ENCODE results near the gene PLEKHG3.

PLEKHG3 gene

GRCh38 chr14:64748995-64749714, 44.9 kb downstream of the PLEKHG3 start:
- DNase-seq: no peak

- DNase-seq: no peak
Observed at GRCh38 chr14:64752909-64753308, 48.7 kb downstream of the PLEKHG3 start.

GRCh38 chr14:64753374-64753773, 49.1 kb downstream of the PLEKHG3 start:
- no peak for DNase-seq

- DNase-seq: no peak
Observed at GRCh38 chr14:64753999-64754398, 49.8 kb downstream of the PLEKHG3 start.

GRCh38 chr14:64754685-64755084, 50.5 kb downstream of the PLEKHG3 start:
- DNase-seq: no peak

GRCh38 chr14:64755781-64756221, 51.6 kb downstream of the PLEKHG3 start:
- peak; percentile 34 for DNase-seq

- DNase-seq: no peak
Observed at GRCh38 chr14:64756712-64757111, 52.5 kb downstream of the PLEKHG3 start.

- no peak for DNase-seq
Observed at GRCh38 chr14:64757601-64758000, 53.4 kb downstream of the PLEKHG3 start.

GRCh38 chr14:64758025-64758521, 53.8 kb downstream of the PLEKHG3 start:
- no peak for DNase-seq

- no peak for DNase-seq
Observed at GRCh38 chr14:64758691-64759554, 54.7 kb downstream of the PLEKHG3 start.

- no peak for DNase-seq
Observed at GRCh38 chr14:64759555-64759938, 55.3 kb downstream of the PLEKHG3 start.

GRCh38 chr14:64760146-64760755, 56.0 kb downstream of the PLEKHG3 start:
- peak; percentile 26 for DNase-seq

GRCh38 chr14:64760916-64761315, 56.7 kb downstream of the PLEKHG3 start:
- no peak for DNase-seq

GRCh38 chr14:64761441-64762043, 57.3 kb downstream of the PLEKHG3 start:
- DNase-seq: no peak

- DNase-seq: no peak
Observed at GRCh38 chr14:64762044-64763034, 58.1 kb downstream of the PLEKHG3 start.

- no peak for DNase-seq
Observed at GRCh38 chr14:64763085-64763782, 59.0 kb downstream of the PLEKHG3 start.

GRCh38 chr14:64763801-64764621, 59.8 kb downstream of the PLEKHG3 start:
- DNase-seq: no peak

- DNase-seq: peak; percentile 34
Observed at GRCh38 chr14:64764641-64765520, 60.7 kb downstream of the PLEKHG3 start.

GRCh38 chr14:64765740-64766302, 61.6 kb downstream of the PLEKHG3 start:
- DNase-seq: no peak

All from activated T-cell treated with anti-CD3 and anti-CD28 coated beads for 4 hours (primary cell).